GM12874 (cell line): ENCODE data around the gene RNF8.

Experiments
- TF ChIP-seq, protein P1 (sequence below): IDR thresholded peaks from 2 replicates; pipeline ENCODE4 v1.5.1; 2011; ENCODE audit warnings: low read depth, mild to moderate bottlenecking, control low read depth, low read length, moderate library complexity; ENCODE audit not compliant: insufficient read depth

Gene RNF8

DNA sequence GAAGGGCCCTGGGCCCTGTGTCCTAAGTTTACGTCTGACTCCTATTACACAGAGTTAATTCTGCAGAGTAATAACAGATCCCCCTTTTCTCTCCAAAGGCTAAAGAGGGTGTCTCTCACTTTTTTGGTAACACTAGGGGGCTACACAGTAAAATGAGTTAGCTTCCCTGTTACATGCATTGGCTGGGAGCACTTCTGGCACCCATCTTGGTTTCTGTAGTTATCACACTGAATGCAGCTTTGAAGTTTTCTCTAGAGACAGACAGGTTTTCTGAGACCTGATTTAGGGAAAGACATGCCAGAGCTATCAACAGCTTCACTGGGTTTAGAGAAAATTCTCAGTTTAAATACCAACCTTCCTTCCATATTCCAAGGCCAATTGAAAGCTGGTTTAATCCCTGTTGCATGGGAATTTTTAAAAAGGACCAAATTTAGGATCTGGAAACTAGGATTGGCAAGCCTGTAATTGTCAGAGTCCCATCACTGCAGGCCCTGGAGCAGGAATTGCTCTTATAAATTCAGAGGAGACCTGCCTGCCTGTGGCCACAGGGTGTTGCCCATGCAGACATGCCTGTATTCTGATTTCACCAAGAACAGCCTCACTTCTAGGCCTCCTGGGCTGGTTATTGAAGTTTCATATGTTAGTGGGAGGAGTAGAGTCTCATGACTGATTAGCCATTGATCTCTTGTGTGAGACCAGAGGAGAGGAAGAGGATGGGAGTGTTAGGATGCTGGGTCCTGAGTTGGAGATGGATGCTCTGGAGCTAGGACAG lies 29.4 kb downstream of the RNF8 start:
- TF ChIP-seq, protein P1, sequence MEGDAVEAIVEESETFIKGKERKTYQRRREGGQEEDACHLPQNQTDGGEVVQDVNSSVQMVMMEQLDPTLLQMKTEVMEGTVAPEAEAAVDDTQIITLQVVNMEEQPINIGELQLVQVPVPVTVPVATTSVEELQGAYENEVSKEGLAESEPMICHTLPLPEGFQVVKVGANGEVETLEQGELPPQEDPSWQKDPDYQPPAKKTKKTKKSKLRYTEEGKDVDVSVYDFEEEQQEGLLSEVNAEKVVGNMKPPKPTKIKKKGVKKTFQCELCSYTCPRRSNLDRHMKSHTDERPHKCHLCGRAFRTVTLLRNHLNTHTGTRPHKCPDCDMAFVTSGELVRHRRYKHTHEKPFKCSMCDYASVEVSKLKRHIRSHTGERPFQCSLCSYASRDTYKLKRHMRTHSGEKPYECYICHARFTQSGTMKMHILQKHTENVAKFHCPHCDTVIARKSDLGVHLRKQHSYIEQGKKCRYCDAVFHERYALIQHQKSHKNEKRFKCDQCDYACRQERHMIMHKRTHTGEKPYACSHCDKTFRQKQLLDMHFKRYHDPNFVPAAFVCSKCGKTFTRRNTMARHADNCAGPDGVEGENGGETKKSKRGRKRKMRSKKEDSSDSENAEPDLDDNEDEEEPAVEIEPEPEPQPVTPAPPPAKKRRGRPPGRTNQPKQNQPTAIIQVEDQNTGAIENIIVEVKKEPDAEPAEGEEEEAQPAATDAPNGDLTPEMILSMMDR: no peak

DNA sequence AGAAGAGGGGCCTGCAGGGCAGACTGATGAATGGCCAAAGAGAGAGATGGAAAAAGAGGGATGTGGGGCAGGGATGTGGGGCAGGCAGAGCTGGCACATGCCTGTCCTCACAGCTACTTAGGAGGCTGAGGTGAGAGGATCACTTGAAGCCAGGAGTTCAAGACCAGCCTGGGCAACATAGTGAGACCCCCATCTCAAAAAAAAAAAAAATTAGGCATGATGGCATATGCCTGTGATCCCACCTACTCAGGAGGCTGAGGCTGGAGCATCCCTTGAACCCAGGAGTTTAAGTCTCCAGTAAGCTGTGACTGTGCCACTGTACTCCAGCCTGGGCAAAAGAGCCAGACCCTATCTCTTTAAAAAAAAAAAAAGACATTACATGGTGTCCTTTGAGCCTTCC lies 34.8 kb downstream of the RNF8 start:
- TF ChIP-seq, protein P1: no peak

DNA sequence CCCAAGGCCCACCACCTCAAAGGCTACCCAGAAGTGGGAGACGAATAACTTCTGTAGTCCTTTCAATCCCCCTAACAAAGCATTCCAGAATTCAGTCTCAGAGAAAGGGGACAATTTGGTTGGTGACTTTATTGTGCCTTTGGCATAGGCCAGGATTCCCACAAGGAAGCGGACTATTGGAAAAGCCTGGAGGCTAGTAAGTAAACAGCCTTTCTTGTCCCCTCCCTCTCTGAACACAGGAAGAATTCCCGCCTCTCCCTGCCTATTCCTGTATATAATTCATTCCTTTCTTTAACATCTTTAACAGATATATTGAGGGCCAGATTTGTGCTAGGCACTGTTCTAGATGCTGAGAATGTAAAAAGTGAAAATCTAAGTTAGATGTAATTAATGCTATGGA lies 36.1 kb downstream of the RNF8 start:
- TF ChIP-seq, protein P1: no peak

DNA sequence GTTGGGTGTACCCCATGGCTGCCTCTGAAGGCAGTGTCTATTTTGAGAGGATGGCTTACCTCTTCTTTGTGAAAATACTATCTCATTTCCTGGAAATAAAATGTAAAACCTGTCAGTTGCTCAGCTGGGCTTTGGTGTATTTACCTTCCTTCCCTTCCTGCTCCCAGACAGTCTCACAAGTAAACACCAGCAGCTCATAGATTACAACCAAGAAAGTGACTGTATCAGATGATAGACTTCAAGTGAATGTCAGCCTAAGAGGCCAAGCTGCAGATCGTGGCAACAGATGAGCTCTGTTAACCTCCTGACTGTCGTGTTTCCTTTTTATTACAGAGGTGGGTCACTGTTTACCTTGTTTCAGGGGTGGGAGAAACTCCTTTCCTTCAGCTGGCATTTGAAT lies 37.3 kb downstream of the RNF8 start:
- TF ChIP-seq, protein P1: no peak

DNA sequence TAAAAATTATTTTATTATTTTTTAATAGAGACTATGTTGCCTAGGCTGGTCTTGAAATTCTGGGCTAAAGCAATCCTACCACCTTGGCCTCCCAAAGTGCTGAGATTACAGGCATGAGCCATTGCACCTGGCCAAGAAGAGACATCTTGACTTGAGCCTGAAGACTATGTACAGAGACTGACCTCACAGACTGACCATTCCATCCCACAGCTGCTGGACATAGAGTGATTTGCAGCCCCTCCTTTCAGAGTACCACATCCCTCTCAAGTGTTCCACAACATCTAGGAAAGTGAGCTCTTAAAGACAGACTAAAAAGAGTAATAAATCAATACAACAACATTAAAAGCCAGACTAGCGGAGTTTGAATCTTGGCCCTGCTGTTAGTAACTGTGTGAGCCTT lies 39.0 kb downstream of the RNF8 start:
- TF ChIP-seq, protein P1: no peak

DNA sequence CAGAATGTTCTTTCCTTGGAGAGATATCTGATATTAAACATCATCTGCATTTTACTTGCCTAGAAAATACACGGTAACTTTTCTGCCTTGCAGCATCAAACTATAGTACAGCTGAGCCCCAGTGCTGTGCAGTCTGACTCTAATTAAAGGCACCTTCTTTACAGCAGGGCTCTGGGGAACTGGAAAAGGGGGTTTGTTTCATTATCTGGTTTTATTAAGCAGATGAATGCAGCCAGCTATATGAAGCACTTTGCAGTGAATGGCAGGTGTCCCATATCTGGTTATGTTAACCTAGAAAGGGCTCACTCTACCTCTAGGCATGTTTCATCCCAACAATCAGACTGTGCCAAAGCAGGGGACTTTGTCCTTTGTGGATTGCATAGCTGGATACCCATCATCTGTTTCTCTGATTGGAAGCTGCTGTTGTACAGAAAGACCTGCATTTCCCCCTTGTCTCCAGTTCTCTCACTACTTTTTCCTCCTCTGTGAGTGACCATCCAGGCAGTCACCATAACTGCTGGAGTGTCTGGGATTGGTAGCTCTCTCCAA lies 39.7 kb downstream of the RNF8 start:
- TF ChIP-seq, protein P1: no peak

DNA sequence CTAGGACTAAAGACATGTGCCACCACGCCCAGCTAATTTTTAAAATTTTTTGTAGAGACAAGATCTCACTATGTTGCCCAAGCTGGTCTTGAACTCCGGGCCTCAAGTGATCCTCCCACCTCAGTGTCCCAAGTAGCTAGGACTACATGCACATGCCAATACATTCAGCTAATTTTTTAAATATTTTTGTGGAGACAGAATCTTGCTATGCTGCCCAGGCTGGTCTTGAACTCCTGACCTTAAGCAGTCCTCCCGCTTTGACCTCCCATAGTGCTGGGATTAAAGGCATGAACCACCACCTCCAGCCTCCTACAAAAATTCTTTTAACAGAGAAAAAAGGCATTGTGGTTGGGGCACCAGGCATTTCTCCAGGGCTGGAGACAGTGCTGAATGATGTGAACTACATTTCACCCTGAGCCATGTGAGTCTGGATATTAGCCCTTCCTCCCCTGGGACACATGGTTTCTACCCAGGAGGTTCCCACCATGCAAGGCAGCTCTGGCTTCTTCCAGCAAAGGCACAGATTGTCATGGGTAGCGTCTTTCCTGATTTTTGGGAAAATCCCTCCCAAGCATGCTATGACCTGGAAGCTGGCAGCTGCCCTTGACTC lies 42.9 kb downstream of the RNF8 start:
- TF ChIP-seq, protein P1: no peak
